GM21528 (cell line): ENCODE measurements around the gene ZNF169.
"Not testable (repeated sequence)": the region's sequence is repeated elsewhere in the genome, so short reads cannot be mapped to it uniquely, and the experiment has no call there.

Source experiments
- ATAC-seq: cut with Tn5 transposase; IDR thresholded peaks from one replicate; pipeline ENCODE4 v1.9.1; 2021; ENCODE audit warnings: mild to moderate bottlenecking, moderate library complexity; ENCODE audit not compliant: unreplicated experiment, low FRiP score

ZNF169 gene

GRCh38 chr9:94259077-94259862, at the start of gene ZNF169:
TSS of gene ZNF169 (plus strand) at chr9:94259298. CDS start at chr9:94278813, 19,515 bp downstream.
- ATAC-seq: peak; percentile 99

GRCh38 chr9:94210616-94211603, 48.2 kb upstream of the ZNF169 start:
- ATAC-seq: no peak

- no peak for ATAC-seq
These were observed 47.0 kb upstream of the ZNF169 start for GRCh38 chr9:94212091-94212490.

GRCh38 chr9:94212531-94212930, 46.6 kb upstream of the ZNF169 start:
- ATAC-seq: no peak

GRCh38 chr9:94213511-94214124, 45.5 kb upstream of the ZNF169 start:
- ATAC-seq: peak; percentile 81

- no peak for ATAC-seq
These were observed 36.2 kb upstream of the ZNF169 start for GRCh38 chr9:94222870-94223269.

- ATAC-seq: not testable (repeated sequence)
These were observed 33.7 kb upstream of the ZNF169 start for GRCh38 chr9:94225413-94225812.

- ATAC-seq: no peak
These were observed 30.5 kb upstream of the ZNF169 start for GRCh38 chr9:94228616-94229015.

- no peak for ATAC-seq
These were observed 26.7 kb upstream of the ZNF169 start for GRCh38 chr9:94232428-94232827.

GRCh38 chr9:94241098-94241497, 18.0 kb upstream of the ZNF169 start:
- ATAC-seq: not testable (repeated sequence)

GRCh38 chr9:94245651-94246050, 13.4 kb upstream of the ZNF169 start:
- ATAC-seq: no peak

GRCh38 chr9:94250456-94250855, 8.6 kb upstream of the ZNF169 start:
- ATAC-seq: no peak

- no peak for ATAC-seq
These were observed 3.1 kb upstream of the ZNF169 start for GRCh38 chr9:94256007-94256406.

- ATAC-seq: not testable (repeated sequence)
These were observed 6.7 kb downstream of the ZNF169 start for GRCh38 chr9:94265626-94266402.

GRCh38 chr9:94269264-94269663, 10.2 kb downstream of the ZNF169 start:
- ATAC-seq: no peak

- no peak for ATAC-seq
These were observed 10.9 kb downstream of the ZNF169 start for GRCh38 chr9:94270009-94270408.

- ATAC-seq: not testable (repeated sequence)
These were observed 17.9 kb downstream of the ZNF169 start for GRCh38 chr9:94277029-94277428.

- ATAC-seq: no peak
These were observed 18.9 kb downstream of the ZNF169 start for GRCh38 chr9:94277885-94278536.

GRCh38 chr9:94280409-94280989, 21.4 kb downstream of the ZNF169 start:
- ATAC-seq: no peak
